Activated naive CD4-positive, alpha-beta T cell (primary cell): Measurements from ENCODE around the gene TBCB.

Experiments
- DNase-seq, 4 experiments: peaks; one replicate each; lab custom pipeline; 2025; lab: John Stamatoyannopoulos, UW

TBCB gene

DNA sequence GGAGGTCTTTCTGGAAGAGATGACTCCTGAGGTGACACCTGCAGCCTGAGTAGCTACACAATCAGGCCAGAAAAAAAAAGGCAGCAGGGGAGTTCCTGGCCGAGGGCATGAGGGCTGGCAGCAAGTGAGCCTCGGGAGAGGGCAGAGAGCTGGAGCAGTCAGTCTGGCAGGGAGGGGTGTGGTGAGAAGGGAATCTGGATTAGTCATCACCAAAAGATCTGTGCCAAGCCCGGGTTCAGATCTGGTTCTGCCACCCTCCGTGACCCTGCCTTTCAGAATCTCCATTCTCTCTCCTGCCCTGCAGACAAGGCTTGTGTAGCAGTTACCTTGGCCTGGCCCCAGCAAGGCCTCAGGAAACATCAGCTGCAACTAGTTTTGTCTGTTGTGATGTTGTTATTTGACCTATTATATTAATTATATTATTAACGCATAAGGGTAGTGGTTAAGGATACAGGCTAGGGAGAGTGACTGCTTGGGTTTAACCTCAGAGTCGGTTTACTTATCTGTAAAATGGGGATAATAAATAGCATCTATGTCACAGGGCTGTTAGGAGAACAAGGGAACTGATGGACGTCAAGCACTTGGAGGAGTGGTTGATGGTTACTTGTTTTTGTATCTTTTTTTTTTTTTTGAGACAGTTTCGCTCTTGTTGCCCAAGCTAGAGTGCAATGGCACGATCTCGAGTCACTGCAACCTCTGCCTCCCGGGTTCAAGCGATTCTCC, 21.9 kb downstream of the TBCB start:
- DNase-seq: no peak

DNA sequence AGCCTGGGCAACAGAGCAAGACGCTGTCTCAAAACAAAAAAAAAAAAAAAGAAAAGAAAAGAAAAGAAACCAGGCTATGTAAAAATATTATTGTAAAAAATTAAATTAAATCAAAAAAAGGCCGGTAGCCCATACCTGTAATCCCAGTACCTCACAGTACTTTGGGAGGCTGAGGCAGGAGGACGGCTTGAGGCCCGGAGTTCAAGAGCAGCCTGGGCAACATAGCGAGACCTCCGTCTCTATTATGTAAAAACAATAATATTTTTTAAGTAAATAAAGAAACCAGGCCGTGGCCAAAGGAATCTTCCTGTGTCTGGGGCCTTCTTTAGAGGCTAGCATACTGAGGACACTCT, 23.8 kb downstream of the TBCB start:
- no peak for DNase-seq

DNA sequence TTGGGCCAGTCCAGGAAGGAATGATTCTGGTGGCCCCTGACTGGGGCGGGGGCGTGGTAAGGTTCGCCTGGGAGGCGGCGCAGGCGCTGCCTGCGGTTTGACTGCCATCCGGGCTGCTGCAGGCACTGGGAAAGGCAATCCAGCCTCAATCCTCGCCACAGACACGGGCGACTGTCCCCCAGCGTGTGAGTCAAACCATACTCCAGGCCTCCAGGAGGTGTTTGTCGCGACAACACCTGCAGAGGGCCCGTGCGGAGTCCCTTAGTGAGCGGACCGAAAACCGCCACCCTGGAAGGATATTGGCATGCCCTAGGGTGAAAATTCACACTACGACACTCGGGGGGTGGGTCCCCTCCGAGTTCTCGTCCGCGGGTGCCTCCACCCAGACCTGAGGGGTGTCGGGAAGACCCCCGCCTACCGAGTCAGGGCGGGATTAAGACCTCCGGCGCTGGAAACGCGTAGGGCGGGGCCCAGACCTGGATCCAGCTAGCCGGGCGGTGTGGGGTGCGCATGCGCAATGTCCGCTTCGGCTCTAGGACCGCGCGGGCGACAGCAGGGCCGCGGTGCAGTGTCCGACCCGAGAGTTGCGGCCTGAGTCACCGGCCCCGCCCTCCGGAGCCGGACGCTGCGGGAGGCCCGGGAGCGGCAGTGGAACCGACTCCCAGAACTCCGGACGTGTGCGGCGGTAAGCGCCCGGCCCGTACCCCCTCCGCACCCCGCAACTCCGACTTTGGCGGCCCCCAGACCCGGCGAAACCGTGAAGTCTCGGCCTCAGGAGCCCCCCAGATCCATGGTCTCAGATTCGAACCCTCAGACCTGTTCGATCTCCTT, 24.4 kb downstream of the TBCB start, which contains the start of gene CAPNS1:
CAPNS1 (plus strand) TSS at position 594 of the 831 bp plus-strand sequence. CDS start 946 bp downstream, outside the sequence.
- DNase-seq: peak; percentile 65 to 82 (median 78)

DNA sequence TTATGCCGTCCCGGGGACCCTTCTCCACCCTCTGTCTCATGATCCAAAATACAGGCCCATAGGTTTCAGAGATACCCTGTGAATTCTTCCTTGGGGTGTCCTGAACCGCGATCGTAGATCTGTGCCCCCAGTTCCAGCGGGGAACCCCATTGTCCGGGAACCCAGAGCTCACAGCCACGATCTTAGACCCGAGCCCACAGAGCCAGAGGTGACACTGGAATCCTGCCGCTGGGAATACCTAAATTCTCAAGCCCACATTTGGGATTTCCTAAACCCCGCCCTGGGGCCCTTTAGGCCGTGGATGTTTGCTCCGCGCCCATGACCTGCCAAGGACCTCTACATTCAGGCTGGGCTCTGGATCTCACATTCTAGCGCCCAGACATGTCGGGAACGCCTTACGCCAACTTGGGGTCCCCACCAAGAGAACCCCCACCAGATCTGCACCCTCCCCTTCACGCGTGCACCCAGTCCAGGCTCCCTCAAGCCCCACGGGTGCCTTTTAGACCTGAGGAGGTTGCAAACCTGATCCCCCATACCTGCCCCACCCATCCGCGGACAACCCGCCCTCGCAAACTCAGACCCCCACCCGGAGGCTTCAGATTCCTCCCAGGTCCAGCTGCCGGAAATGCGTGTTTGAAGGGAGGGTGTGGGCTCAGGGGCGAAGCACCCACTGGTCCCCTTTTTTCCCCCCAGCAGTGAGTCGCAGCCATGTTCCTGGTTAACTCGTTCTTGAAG, 25.2 kb downstream of the TBCB start:
- peak in 2 of 4 experiments; percentile 49 to 55 for DNase-seq

GRCh38 chr19:36141039-36141927, 26.0 kb downstream of the TBCB start:
- DNase-seq: peak; percentile 66 to 89 (median 84)

GRCh38 chr19:36142046-36142445, 26.8 kb downstream of the TBCB start:
- no peak for DNase-seq

- no peak for DNase-seq
Measured at GRCh38 chr19:36142496-36142895, 27.2 kb downstream of the TBCB start.

GRCh38 chr19:36144624-36145023, 29.4 kb downstream of the TBCB start:
- no peak for DNase-seq

DNA sequence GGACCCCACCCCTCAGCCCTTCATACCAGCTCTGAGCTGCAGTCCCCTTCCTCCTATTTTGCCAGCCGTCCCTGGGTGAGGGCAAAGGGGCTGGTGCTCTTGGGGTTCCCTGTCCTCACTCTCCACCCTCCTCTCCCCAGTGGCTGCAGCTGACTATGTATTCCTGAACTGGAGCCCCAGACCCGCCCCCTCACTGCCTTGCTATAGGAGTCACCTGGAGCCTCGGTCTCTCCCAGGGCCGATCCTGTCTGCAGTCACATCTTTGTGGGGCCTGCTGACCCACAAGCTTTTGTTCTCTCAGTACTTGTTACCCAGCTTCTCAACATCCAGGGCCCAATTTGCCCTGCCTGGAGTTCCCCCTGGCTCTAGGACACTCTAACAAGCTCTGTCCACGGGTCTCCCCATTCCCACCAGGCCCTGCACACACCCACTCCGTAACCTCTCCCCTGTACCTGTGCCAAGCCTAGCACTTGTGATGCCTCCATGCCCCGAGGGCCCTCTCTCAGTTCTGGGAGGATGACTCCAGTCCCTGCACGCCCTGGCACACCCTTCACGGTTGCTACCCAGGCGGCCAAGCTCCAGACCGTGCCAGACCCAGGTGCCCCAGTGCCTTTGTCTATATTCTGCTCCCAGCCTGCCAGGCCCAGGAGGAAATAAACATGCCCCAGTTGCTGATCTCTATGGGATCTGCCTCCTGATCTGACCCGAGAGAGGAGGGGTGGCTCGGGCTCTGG, 34.6 kb downstream of the TBCB start:
- DNase-seq: no peak

GRCh38 chr19:36150586-36150985, 35.3 kb downstream of the TBCB start:
- no peak for DNase-seq

- DNase-seq: no peak
Measured at GRCh38 chr19:36151144-36152018, 36.1 kb downstream of the TBCB start.

DNA sequence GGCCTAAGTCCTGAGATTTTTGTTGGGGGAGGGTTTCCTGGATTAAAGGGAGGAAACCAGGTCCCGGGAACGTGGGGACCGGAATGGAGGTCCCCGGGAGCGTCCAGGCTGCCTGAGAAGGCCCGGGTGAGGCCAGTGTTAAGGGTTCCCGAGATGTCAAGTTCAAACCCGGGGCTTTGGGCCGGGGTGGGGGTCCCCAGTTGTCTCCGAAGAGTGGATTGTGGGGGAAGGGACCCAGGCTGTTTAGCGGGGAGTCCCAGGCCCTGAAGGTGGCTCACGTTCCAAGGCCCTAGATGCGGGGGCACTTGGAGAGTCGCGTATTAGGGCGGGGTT, 36.7 kb downstream of the TBCB start:
- DNase-seq: no peak

DNA sequence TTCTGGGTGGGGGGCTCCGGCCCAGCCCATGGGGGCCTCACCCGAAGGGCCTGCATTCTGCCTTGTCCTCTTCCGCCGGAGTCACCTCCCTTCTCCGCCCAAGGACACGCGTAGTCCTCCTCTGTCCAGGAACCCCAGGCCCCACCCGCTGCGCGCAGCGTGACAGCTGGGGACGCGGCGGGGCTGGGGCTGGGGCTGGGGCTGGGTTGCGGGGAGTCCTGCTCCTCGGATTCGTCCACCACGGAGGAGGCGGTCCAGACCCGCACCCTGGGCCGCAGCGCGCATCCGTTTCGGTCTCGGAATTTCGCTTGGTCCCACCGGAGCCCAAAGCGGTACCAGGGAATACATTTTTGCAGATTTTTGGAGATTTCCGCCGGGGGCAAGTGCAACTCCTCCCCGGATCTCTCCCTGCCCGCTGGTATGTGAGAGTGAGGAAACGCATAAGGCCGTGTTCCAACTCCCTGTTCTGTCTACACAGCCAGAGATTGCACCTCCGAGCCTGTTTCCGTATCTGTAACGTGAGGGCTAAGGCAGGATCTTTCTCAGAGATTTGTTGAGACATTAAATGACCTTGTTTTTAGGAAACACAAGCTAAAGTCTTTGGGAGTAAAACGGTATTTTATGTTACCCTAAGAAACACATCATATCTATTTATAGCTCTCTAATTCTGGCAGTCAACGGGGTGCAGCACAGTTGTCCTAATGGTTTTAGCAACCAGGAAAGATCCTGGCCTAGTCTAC, 37.3 kb downstream of the TBCB start, which contains the start of gene COX7A1:
COX7A1 (minus strand) TSS at position 96 of the 740 bp plus-strand sequence; CDS start at position 56, 40 bp downstream.
- no peak for DNase-seq

DNA sequence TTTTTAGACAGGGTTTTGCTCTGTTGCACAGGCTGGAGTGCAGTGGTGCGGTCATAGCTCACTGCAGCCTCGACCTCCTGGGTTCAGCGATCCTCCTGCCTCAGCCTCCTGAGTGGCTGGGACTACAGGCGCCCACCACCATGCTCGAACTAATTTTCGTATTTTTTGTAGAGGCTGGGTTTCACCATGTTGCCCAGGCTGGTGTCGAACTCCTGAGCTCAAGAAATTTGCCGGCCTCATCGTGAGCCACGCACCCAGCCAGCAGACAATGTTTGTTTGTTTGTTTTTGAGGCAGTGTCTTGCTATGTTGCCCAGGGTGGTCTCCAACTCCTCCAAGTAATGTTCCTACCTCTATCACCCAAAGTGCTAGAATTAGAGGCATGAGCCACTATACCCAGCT, 37.9 kb downstream of the TBCB start:
- DNase-seq: no peak

GRCh38 chr19:36160821-36161596, 45.7 kb downstream of the TBCB start:
- no peak for DNase-seq

- DNase-seq: no peak
Measured at GRCh38 chr19:36163813-36164212, 48.5 kb downstream of the TBCB start.

DNA sequence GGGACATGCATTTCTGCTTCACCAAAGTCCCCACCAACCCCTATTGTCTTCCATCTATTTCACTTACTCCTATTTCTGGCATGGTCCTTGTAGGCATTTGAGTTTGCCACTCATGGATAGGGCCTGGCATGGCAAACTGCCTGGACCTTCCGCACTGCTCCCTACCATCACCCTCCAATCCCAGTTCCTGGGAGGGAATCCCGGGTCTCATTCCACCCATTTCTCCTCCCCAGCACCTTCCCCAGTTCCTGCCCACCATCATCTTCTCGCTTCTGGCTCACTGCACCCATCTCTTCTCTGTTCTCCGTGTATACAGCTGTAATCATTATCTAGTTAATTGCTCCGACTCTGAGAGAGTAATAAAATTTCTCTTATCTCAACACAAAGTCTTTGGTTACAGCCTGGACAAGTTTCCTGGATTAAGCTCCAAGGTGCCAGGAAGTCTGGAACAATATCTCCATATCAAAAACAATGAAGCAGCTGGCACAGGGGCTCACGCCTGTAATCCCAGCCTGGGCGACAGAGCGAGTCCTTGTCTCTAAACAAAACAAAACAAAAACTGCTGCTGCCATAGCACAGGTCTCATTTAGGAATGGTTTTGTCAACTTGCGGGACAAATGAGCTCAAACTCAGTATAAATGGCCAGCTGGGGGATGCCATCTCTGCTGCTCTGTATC, 54.0 kb downstream of the TBCB start:
- no peak for DNase-seq

DNA sequence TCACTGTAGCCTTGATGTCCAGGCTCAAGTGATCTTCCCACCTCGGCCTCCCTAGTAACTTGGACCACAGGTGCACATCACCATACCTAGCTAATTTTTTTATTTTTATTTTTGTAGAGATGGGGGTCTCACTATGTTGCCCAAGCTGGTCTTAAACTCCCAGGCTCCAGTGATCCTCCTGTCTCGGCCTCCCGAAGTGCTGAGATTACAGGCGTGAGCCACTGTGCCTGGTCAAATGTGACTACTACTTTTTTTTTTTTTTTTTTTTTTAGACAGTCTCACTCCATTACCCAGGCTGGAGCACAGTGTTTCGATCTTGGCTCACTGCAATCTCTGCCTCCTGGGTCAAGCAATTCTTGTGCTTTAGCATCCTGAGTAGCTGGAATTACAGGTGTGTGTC, 57.6 kb downstream of the TBCB start:
- no peak for DNase-seq
